Lower lobe of right lung (tissue), 2 donors: Measurements from ENCODE around the gene STAB1. TPM values are rescaled to one million over a fixed set of nuclear protein-coding genes. Genes with fewer than 3 reads are reported as not detected.

Experiments
- ATAC-seq, 2 donors: fragments of 200-7000 bp; cut with Tn5 transposase; one replicate each; pipeline ENCODE4 v1.9.1; 2020 to 2022; ENCODE audit warnings: mild to moderate bottlenecking in 2 of 2, moderate library complexity in 2 of 2
- DNase-seq: peaks from one replicate; pipeline ENCODE4 v3.0.0-alpha.2; 2020
- H3K27ac ChIP-seq: fragments of 200-600 bp; one replicate; pipeline ENCODE4 v1.8.0; 2022
- H3K27me3 ChIP-seq: fragments of 200-600 bp; one replicate; pipeline ENCODE4 v1.8.0; 2022; ENCODE audit warnings: low read depth
- H3K36me3 ChIP-seq: fragments of 200-600 bp; one replicate; pipeline ENCODE4 v1.8.0; 2022; ENCODE audit warnings: mild to moderate bottlenecking
- H3K4me1 ChIP-seq: fragments of 200-600 bp; one replicate; pipeline ENCODE4 v1.8.0; 2022
- H3K4me3 ChIP-seq: fragments of 200-600 bp; one replicate; pipeline ENCODE4 v1.8.0; 2022; ENCODE audit warnings: mild to moderate bottlenecking
- H3K9me3 ChIP-seq: fragments of 200-600 bp; one replicate; pipeline ENCODE4 v1.8.0; 2022
- intact Hi-C: fragments of 100-400 bp; cut with DNase I; formaldehyde crosslinking; loops from one replicate; pipeline ENCODE4 v1.11.0; 2022
- total RNA-seq: library from RNA; stranded (reverse); fragmentation: NEBNext Ultra II Directional; extraction: Animal tissue kit (Norgen Biotek cat#: 25700); gene quantifications from one replicate; pipeline ENCODE4 v1.2.1, GENCODE V29; 2021
- TF ChIP-seq, protein P1 (sequence below): fragments of 200-600 bp; IDR thresholded peaks from one replicate; pipeline ENCODE4 v1.8.0; 2022; ENCODE audit warnings: antibody characterized with exemption, mild to moderate bottlenecking
- donor health status: DM: no; HTN: yes; CAD: no; lungs with severe emphysema.

Gene STAB1
- total RNA-seq, 1 donor from 2014 or later, result 133 TPM

GRCh38 chr3:52558436-52558835 is 63.3 kb downstream of the STAB1 start:
- Histone ChIP-seq H3K4me1 (peaks cover 5% of the 10 kb centered on the region), H3K27ac (no peak overlapping the region), H3K36me3 (peaks cover 83% of the 10 kb centered on the region), H3K27me3 (no peaks in the 10 kb centered on the region), H3K4me3 (no peak overlapping the region), H3K9me3 (no peaks in the 10 kb centered on the region)
- no peak for ATAC-seq
- TF ChIP-seq, protein P1, sequence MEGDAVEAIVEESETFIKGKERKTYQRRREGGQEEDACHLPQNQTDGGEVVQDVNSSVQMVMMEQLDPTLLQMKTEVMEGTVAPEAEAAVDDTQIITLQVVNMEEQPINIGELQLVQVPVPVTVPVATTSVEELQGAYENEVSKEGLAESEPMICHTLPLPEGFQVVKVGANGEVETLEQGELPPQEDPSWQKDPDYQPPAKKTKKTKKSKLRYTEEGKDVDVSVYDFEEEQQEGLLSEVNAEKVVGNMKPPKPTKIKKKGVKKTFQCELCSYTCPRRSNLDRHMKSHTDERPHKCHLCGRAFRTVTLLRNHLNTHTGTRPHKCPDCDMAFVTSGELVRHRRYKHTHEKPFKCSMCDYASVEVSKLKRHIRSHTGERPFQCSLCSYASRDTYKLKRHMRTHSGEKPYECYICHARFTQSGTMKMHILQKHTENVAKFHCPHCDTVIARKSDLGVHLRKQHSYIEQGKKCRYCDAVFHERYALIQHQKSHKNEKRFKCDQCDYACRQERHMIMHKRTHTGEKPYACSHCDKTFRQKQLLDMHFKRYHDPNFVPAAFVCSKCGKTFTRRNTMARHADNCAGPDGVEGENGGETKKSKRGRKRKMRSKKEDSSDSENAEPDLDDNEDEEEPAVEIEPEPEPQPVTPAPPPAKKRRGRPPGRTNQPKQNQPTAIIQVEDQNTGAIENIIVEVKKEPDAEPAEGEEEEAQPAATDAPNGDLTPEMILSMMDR, result no peak
- intact Hi-C loops, result no loop called here
- no peak for DNase-seq

GRCh38 chr3:52561028-52561747 is 66.0 kb downstream of the STAB1 start:
- ATAC-seq, result no peak
- intact Hi-C loops, result no loop called here
- no peak for DNase-seq
- peaks cover 79% of the 10 kb centered on the region for H3K36me3 ChIP-seq
- no peak overlapping the region for H3K27ac ChIP-seq
- no peaks in the 10 kb centered on the region for H3K27me3 ChIP-seq
- H3K4me1 ChIP-seq, result peaks cover 9% of the 10 kb centered on the region
- TF ChIP-seq, protein P1, result no peak
- no peaks in the 10 kb centered on the region for H3K9me3 ChIP-seq
- no peak overlapping the region for H3K4me3 ChIP-seq

GRCh38 chr3:52563984-52564383 is 68.8 kb downstream of the STAB1 start:
- Histone ChIP-seq H3K27ac (peak overlapping the region; percentile 26), H3K4me1 (peaks cover 9% of the 10 kb centered on the region), H3K4me3 (no peak overlapping the region), H3K9me3 (no peaks in the 10 kb centered on the region), H3K27me3 (no peaks in the 10 kb centered on the region), H3K36me3 (peaks cover 73% of the 10 kb centered on the region)
- no peak for DNase-seq
- TF ChIP-seq, protein P1, result no peak
- intact Hi-C loops, result no loop called here
- peak; percentile 69 to 84 for ATAC-seq

DNA sequence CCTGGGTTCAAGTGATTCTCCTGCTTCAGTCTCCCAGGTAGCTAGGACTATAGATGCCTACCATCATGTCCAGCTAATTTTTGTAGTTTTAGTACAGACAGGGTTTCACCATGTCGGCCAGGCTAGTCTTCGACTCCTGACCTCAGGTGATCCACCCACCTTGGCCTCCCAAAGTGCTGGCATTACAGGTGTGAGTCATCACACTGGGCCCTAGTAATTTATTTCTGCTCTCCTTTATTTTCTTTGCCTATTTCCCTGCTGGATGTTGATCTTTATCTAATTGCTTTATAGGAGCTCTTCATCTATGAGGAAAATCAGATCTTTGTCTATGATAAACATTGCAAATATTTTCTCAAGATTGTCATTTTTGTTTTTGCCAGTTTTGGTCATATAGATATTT is 72.9 kb downstream of the STAB1 start:
- DNase-seq (no peak), ATAC-seq (no peak)
- Histone ChIP-seq H3K36me3 (peaks cover 59% of the 10 kb centered on the region), H3K4me3 (no peak overlapping the region), H3K27ac (no peak overlapping the region), H3K27me3 (no peaks in the 10 kb centered on the region), H3K4me1 (peaks cover 8% of the 10 kb centered on the region), H3K9me3 (no peaks in the 10 kb centered on the region)
- TF ChIP-seq, protein P1, result no peak
- intact Hi-C loops, result no loop called here

GRCh38 chr3:52570076-52570475 is 74.9 kb downstream of the STAB1 start:
- intact Hi-C loops, result no loop called here

More at GRCh38 chr3:52570076-52570475, 74.9 kb downstream of the STAB1 start:
- Histone ChIP-seq H3K27ac (no peak overlapping the region), H3K4me1 (no peaks in the 10 kb centered on the region), H3K9me3 (no peaks in the 10 kb centered on the region), H3K27me3 (no peaks in the 10 kb centered on the region), H3K4me3 (no peak overlapping the region), H3K36me3 (peaks cover 61% of the 10 kb centered on the region)
- peak; percentile 62 to 82 for ATAC-seq
- DNase-seq, result no peak
- TF ChIP-seq, protein P1, result no peak
